Astrocyte (in vitro differentiated cells and primary cell): ENCODE results near the gene SOX2. TPM values are rescaled to one million over a fixed set of nuclear protein-coding genes. Genes with fewer than 3 reads are reported as not detected.

ENCODE experiments used
- DNase-seq: peaks from one replicate; pipeline ENCODE4 v3.0.0-alpha.2; 2010; ENCODE audit warnings: low read depth
- FAIRE-seq: peaks from 2 replicates; lab custom pipeline; 2011; peaks lifted over from hg19 to GRCh38; lab: Jason Lieb, UNC
- H2AFZ ChIP-seq: 2 replicates; pipeline ENCODE4 v1.6.0; 2012; ENCODE audit warnings: low read depth, low read length, inconsistent platforms
- H3K27ac ChIP-seq: 2 replicates; pipeline ENCODE4 v1.5.1; 2011; ENCODE audit warnings: low read depth, low read length, inconsistent platforms
- H3K27me3 ChIP-seq: 2 replicates; pipeline ENCODE4 v1.6.0; 2011; ENCODE audit warnings: low read length, inconsistent platforms; ENCODE audit not compliant: insufficient read depth
- H3K36me3 ChIP-seq: 2 replicates; pipeline ENCODE4 v1.5.1; 2011; ENCODE audit warnings: low read length, inconsistent platforms; ENCODE audit not compliant: insufficient read depth
- H3K4me1 ChIP-seq: 2 replicates; pipeline ENCODE4 v1.5.1; 2011; ENCODE audit warnings: low read length, inconsistent platforms; ENCODE audit not compliant: insufficient read depth
- H3K4me2 ChIP-seq: 2 replicates; pipeline ENCODE4 v1.6.0; 2012; ENCODE audit warnings: low read length, inconsistent platforms
- H3K4me3 ChIP-seq: 2 replicates; pipeline ENCODE4 v1.5.1; 2011; ENCODE audit warnings: low read depth, mild to moderate bottlenecking, low read length, inconsistent platforms; ENCODE audit not compliant: insufficient read depth
- H3K79me2 ChIP-seq: 2 replicates; pipeline ENCODE4 v1.6.0; 2012; ENCODE audit warnings: mild to moderate bottlenecking, low read length, inconsistent platforms; ENCODE audit not compliant: insufficient read depth
- H3K9ac ChIP-seq: 2 replicates; pipeline ENCODE4 v1.6.0; 2012; ENCODE audit warnings: mild to moderate bottlenecking, low read length, inconsistent platforms
- H3K9me3 ChIP-seq: 2 replicates; pipeline ENCODE4 v1.5.1; 2012; ENCODE audit warnings: low read depth, mild to moderate bottlenecking, low read length, inconsistent platforms; ENCODE audit not compliant: insufficient read depth
- H4K20me1 ChIP-seq: 2 replicates; pipeline ENCODE4 v1.6.0; 2012; ENCODE audit warnings: low read length, inconsistent platforms; ENCODE audit not compliant: insufficient read depth
- H3K27ac Mint-ChIP-seq: one replicate; pipeline ENCODE4 v1.8.0; 2021; ENCODE audit warnings: mild to moderate bottlenecking, mixed read lengths; ENCODE audit not compliant: unreplicated experiment
- H3K27me3 Mint-ChIP-seq: one replicate; pipeline ENCODE4 v1.8.0; 2021; ENCODE audit warnings: low read depth, mixed read lengths; ENCODE audit not compliant: unreplicated experiment
- H3K36me3 Mint-ChIP-seq: one replicate; pipeline ENCODE4 v1.8.0; 2021; ENCODE audit warnings: low read depth, mixed read lengths; ENCODE audit not compliant: unreplicated experiment
- H3K4me1 Mint-ChIP-seq: one replicate; pipeline ENCODE4 v1.8.0; 2021; ENCODE audit warnings: low read depth, mixed read lengths; ENCODE audit not compliant: unreplicated experiment
- H3K4me3 Mint-ChIP-seq: one replicate; pipeline ENCODE4 v1.8.0; 2021; ENCODE audit warnings: mild to moderate bottlenecking, moderate library complexity, mixed read lengths; ENCODE audit not compliant: unreplicated experiment
- H3K9me3 Mint-ChIP-seq: one replicate; pipeline ENCODE4 v1.8.0; 2021; ENCODE audit warnings: mild to moderate bottlenecking, mixed read lengths; ENCODE audit not compliant: unreplicated experiment
- CTCF ChIP-seq: IDR thresholded peaks from 2 replicates; pipeline ENCODE4 v1.5.1; 2011; ENCODE audit warnings: low read depth, mild to moderate bottlenecking, inconsistent platforms, low read length, moderate library complexity; ENCODE audit not compliant: insufficient read depth
- EZH2 ChIP-seq: IDR thresholded peaks from 2 replicates; pipeline ENCODE4 v1.6.1; 2012; ENCODE audit warnings: mild to moderate bottlenecking, low read length, inconsistent platforms; ENCODE audit not compliant: insufficient read depth
- total RNA-seq: library from RNA; stranded (reverse); gene quantifications from 2 replicates; pipeline ENCODE4 v1.2.1, GENCODE V29; 2021

SOX2 gene
- total RNA-seq, 1 donor from 2014 or later, result 6.5 TPM

DNA sequence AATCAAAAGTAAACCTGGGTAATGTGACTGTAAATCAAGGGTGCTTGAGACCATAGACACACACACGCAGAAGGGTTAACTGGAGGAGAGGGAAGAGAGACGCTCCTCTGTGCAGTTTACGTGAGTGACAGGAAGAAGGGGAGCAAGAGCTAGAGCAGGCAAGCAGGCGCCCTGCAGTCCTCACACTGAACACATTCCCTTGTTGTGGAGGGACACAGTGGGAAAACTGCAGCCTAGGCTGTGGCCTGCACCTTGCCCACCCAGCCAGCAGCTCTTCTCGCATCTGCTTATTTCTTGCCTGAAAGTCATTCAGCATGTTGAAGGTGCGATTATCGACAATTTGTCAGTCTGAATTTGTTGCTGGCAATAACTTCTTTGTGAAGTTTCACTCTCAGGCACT lies 24.2 kb downstream of the SOX2 start:
- peaks cover 8% of the 10 kb centered on the region for H3K4me1 Mint-ChIP-seq
- no peak for FAIRE-seq

GRCh38 chr3:181738551-181738950 lies 26.8 kb downstream of the SOX2 start:
- FAIRE-seq (no peak), DNase-seq (no peak)
- peaks cover 10% of the 10 kb centered on the region for H3K4me1 Mint-ChIP-seq
- H3K9ac ChIP-seq, result no peak overlapping the region
- no peak for TF ChIP-seq CTCF
- no peak for TF ChIP-seq EZH2
- no peaks in the 10 kb centered on the region for H4K20me1 ChIP-seq
- H3K9me3 ChIP-seq, result no peaks in the 10 kb centered on the region
- peaks cover 4% of the 10 kb centered on the region for H3K27me3 Mint-ChIP-seq
- no peaks in the 10 kb centered on the region for H3K36me3 Mint-ChIP-seq
- no peaks in the 10 kb centered on the region for H3K9me3 Mint-ChIP-seq
- no peak overlapping the region for H3K27ac Mint-ChIP-seq
- H3K4me2 ChIP-seq, result no peak overlapping the region
- no peaks in the 10 kb centered on the region for H3K4me1 ChIP-seq
- H3K27me3 ChIP-seq, result no peaks in the 10 kb centered on the region
- H2AFZ ChIP-seq, result no peak overlapping the region
- no peak overlapping the region for H3K4me3 Mint-ChIP-seq
- H3K79me2 ChIP-seq, result no peaks in the 10 kb centered on the region
- no peak overlapping the region for H3K4me3 ChIP-seq
- H3K27ac ChIP-seq, result no peak overlapping the region
- H3K36me3 ChIP-seq, result no peaks in the 10 kb centered on the region

More for the DNA sequence above, 24.2 kb downstream of the SOX2 start:
- Histone ChIP-seq H3K4me2 (no peak overlapping the region), H2AFZ (peak overlapping the region; percentile 22), H3K4me1 (no peaks in the 10 kb centered on the region), H3K79me2 (no peaks in the 10 kb centered on the region), H3K4me3 (no peak overlapping the region), H3K36me3 (no peaks in the 10 kb centered on the region), H3K9ac (no peak overlapping the region), H3K9me3 (no peaks in the 10 kb centered on the region), H3K27ac (no peak overlapping the region), H4K20me1 (no peaks in the 10 kb centered on the region), H3K27me3 (peaks cover 2% of the 10 kb centered on the region)
- no peak overlapping the region for H3K4me3 Mint-ChIP-seq
- no peaks in the 10 kb centered on the region for H3K9me3 Mint-ChIP-seq
- no peak for DNase-seq
- no peak overlapping the region for H3K27ac Mint-ChIP-seq
- peaks cover 5% of the 10 kb centered on the region for H3K27me3 Mint-ChIP-seq
- H3K36me3 Mint-ChIP-seq, result no peaks in the 10 kb centered on the region
- no peak for TF ChIP-seq CTCF
- no peak for TF ChIP-seq EZH2

- Histone ChIP-seq H3K79me2 (no peaks in the 10 kb centered on the region), H3K36me3 (no peaks in the 10 kb centered on the region), H3K4me2 (no peak overlapping the region), H3K4me3 (no peak overlapping the region), H3K9me3 (no peaks in the 10 kb centered on the region), H4K20me1 (no peaks in the 10 kb centered on the region), H3K27ac (no peak overlapping the region), H3K4me1 (no peaks in the 10 kb centered on the region), H2AFZ (no peak overlapping the region), H3K27me3 (no peaks in the 10 kb centered on the region), H3K9ac (no peak overlapping the region)
- Mint-ChIP-seq H3K27ac (no peak overlapping the region), H3K27me3 (peaks cover 1% of the 10 kb centered on the region), H3K36me3 (no peaks in the 10 kb centered on the region), H3K9me3 (no peaks in the 10 kb centered on the region), H3K4me3 (no peak overlapping the region), H3K4me1 (peaks cover 10% of the 10 kb centered on the region)
- TF ChIP-seq CTCF (no peak), EZH2 (no peak)
- FAIRE-seq (no peak), DNase-seq (peak; percentile 13)
Measured at GRCh38 chr3:181739628-181740027, 27.9 kb downstream of the SOX2 start.
